Stimulated activated CD4-positive, alpha-beta T cell treated with anti-CD3 and anti-CD28 coated beads, TNF-alpha, amount 100 ng/mL, for 4 hours (primary cell): ENCODE data around the gene LIPG.

Experiments
- DNase-seq, 3 experiments: peaks; one replicate each; pipeline ENCODE4 v3.0.0-alpha.2; 2020; ENCODE audit warnings: low read depth in 3 of 3

LIPG gene

GRCh38 chr18:49638891-49639557 is 77.2 kb downstream of the LIPG start:
- no peak for DNase-seq

- DNase-seq, result no peak
These were observed 78.0 kb downstream of the LIPG start for GRCh38 chr18:49639643-49640391.

GRCh38 chr18:49640741-49641140 is 78.9 kb downstream of the LIPG start:
- DNase-seq, result no peak

GRCh38 chr18:49645196-49645595 is 83.3 kb downstream of the LIPG start:
- DNase-seq, result no peak

GRCh38 chr18:49645841-49646351 is 84.0 kb downstream of the LIPG start:
- no peak for DNase-seq

- no peak for DNase-seq
These were observed 85.0 kb downstream of the LIPG start for GRCh38 chr18:49646873-49647272.

- no peak for DNase-seq
These were observed 85.8 kb downstream of the LIPG start for GRCh38 chr18:49647496-49648168.

GRCh38 chr18:49648326-49648725 is 86.5 kb downstream of the LIPG start:
- DNase-seq, result no peak
